ES-I3 (cell line): Measurements from ENCODE around the gene LRRC23.
"Not testable (repeated sequence)": the region's sequence is repeated elsewhere in the genome, so short reads cannot be mapped to it uniquely, and the experiment has no call there.

Source experiments
- H3K36me3 ChIP-seq: 2 replicates; pipeline ENCODE4 v1.6.1; 2013; ENCODE audit warnings: mild to moderate bottlenecking, low read length, control low read depth, moderate library complexity; ENCODE audit not compliant: insufficient read depth
- H3K4me1 ChIP-seq: 2 replicates; pipeline ENCODE4 v1.6.1; 2013; ENCODE audit warnings: mild to moderate bottlenecking, control low read depth, low read length; ENCODE audit not compliant: insufficient read depth
- H3K9ac ChIP-seq: 2 replicates; pipeline ENCODE4 v1.6.1; 2013; ENCODE audit warnings: low read depth, mild to moderate bottlenecking, low read length, moderate library complexity
- H3K9me3 ChIP-seq: 2 replicates; pipeline ENCODE4 v1.6.1; 2013; ENCODE audit warnings: mild to moderate bottlenecking, low read length, moderate library complexity; ENCODE audit not compliant: control insufficient read depth, insufficient read depth

Gene LRRC23

GRCh38 chr12:6904280-6905276 lies at the start of gene LRRC23:
LRRC23 (plus strand) TSS chr12:6904822; CDS start chr12:6905634, 812 bp downstream.
- Histone ChIP-seq H3K9me3 (no peaks in the 10 kb centered on the region), H3K9ac (peak within 1 kb of the TSS; percentile 40), H3K36me3 (no peaks in the 10 kb centered on the region; the same call in 1 of the 2 replicates), H3K4me1 (peaks cover 12% of the 10 kb centered on the region; the same call in 1 of the 2 replicates)

DNA sequence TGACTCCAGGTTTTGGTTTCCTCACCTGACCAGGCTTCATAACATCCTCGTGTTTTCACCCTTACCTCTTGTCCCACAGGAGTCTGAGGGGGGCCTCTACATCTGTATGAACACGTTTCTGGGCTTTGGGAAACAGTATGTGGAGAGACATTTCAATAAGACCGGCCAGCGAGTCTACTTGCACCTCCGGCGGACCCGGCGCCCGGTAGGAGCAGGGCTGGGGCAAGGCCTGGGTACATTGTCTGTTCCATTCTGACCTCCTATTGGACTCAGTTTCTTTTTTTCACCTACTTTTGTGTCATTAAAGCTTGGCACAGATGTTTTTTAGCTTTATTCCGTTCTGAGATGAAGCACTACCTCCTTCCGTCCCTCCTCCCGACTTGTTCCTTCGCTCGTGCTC lies 49.3 kb upstream of the LRRC23 start:
- no peak overlapping the region for H3K9ac ChIP-seq
- H3K36me3 ChIP-seq: peaks cover 10% of the 10 kb centered on the region
- no peaks in the 10 kb centered on the region for H3K9me3 ChIP-seq
- H3K4me1 ChIP-seq: peaks cover 12% of the 10 kb centered on the region

- Histone ChIP-seq H3K9ac (no peak overlapping the region), H3K4me1 (peaks cover 4% of the 10 kb centered on the region; the same call in 1 of the 2 replicates), H3K36me3 (peaks cover 12% of the 10 kb centered on the region), H3K9me3 (no peaks in the 10 kb centered on the region)
Observed at GRCh38 chr12:6858799-6859198, 45.8 kb upstream of the LRRC23 start.

DNA sequence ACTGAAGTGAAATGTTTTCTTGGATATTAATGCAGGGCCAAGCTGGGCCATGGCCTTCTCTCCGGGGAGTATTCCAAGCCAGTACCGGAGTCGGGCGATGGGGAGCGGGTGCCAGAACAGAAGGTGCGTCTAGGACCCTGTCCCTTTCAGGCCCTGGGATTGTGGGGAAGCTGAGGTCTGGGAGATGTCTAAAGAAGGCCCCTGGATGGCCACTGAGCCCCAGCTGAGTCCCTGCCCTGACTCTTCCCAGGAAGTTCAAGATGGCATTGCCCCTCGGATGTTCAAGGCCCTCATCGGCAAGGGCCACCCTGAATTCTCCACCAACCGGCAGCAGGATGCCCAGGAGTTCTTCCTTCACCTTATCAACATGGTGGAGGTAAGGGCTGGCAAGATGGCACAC lies 44.5 kb upstream of the LRRC23 start:
- Histone ChIP-seq H3K9ac (no peak overlapping the region), H3K36me3 (peaks cover 15% of the 10 kb centered on the region)

DNA sequence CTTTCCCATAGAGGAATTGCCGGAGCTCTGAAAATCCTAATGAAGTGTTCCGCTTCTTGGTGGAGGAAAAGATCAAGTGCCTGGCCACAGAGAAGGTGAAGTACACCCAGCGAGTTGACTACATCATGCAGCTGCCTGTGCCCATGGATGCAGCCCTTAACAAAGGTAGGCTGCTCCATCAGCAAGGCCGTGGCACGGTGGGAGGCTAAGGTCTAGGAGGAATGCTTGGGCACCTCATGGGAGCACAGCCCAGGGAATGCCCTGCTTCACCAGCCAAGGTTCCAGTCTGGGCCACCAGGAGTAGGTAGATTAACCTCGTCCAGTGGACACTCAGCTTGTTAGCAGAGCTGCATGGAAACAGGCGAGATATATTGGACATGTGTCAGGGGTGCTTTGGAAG lies 43.7 kb upstream of the LRRC23 start:
- H3K36me3 ChIP-seq: peaks cover 15% of the 10 kb centered on the region
- H3K9ac ChIP-seq: no peak overlapping the region
- peaks cover 5% of the 10 kb centered on the region; the same call in 1 of the 2 replicates for H3K4me1 ChIP-seq
- H3K9me3 ChIP-seq: no peaks in the 10 kb centered on the region

More for the DNA sequence above, 44.5 kb upstream of the LRRC23 start:
- H3K9me3 ChIP-seq: no peaks in the 10 kb centered on the region
- H3K4me1 ChIP-seq: no peaks in the 10 kb centered on the region

DNA sequence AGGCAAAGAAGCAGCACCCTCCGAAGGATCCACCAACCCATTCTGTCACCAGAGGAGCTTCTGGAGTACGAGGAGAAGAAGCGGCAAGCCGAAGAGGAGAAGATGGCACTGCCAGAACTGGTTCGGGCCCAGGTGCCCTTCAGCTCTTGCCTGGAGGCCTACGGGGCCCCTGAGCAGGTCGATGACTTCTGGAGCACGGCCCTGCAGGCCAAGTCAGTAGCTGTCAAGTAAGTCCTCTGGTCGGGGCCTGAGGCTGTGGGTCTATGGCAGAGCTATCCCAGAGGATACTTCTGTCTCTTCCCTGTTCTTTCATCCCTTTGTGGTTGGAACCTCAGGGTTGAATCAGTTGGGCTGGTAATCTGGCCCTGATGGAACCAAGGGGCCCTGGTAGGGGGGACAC lies 43.2 kb upstream of the LRRC23 start:
- Histone ChIP-seq H3K9ac (no peak overlapping the region), H3K36me3 (peaks cover 13% of the 10 kb centered on the region), H3K4me1 (peaks cover 6% of the 10 kb centered on the region; the same call in 1 of the 2 replicates), H3K9me3 (no peaks in the 10 kb centered on the region)

- no peaks in the 10 kb centered on the region for H3K9me3 ChIP-seq
- no peak overlapping the region for H3K9ac ChIP-seq
- peaks cover 6% of the 10 kb centered on the region; the same call in 1 of the 2 replicates for H3K4me1 ChIP-seq
- H3K36me3 ChIP-seq: peaks cover 8% of the 10 kb centered on the region
Observed at GRCh38 chr12:6863033-6863432, 41.6 kb upstream of the LRRC23 start.

DNA sequence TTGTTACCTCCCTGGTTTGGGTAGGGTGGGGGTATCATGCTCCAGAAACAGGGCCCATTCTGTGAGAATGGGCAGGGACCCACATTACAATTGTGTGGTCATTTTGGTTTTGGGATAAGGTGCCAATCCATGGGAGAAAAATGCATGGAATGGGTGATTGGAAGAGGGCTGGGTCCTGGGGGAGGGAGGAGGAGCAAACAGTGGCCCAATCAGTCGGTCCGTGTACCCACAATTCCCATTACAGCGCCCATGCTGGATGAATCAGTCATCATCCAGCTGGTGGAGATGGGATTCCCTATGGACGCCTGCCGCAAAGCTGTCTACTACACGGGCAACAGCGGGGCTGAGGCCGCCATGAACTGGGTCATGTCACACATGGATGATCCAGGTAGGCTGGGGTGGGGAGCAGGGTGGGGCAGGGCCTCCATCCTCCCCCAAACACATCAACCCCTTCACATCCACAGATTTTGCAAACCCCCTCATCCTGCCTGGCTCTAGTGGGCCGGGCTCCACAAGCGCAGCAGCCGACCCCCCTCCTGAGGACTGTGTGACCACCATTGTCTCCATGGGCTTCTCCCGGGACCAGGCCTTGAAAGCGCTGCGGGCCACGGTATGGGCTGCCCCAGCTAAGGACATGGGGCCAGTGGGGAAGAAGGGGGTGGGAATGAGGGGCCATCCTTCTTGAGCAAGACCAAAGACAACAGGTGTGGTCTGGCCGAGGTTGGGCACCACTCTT lies 40.9 kb upstream of the LRRC23 start:
- no peak overlapping the region for H3K9ac ChIP-seq
- H3K36me3 ChIP-seq: peaks cover 8% of the 10 kb centered on the region
- peaks cover 6% of the 10 kb centered on the region; the same call in 1 of the 2 replicates for H3K4me1 ChIP-seq
- H3K9me3 ChIP-seq: no peaks in the 10 kb centered on the region

GRCh38 chr12:6865307-6865706 lies 39.3 kb upstream of the LRRC23 start:
- H3K9me3 ChIP-seq, H3K9ac ChIP-seq: not testable (repeated sequence)
- Histone ChIP-seq H3K4me1 (peaks cover 11% of the 10 kb centered on the region), H3K36me3 (peaks cover 12% of the 10 kb centered on the region)

DNA sequence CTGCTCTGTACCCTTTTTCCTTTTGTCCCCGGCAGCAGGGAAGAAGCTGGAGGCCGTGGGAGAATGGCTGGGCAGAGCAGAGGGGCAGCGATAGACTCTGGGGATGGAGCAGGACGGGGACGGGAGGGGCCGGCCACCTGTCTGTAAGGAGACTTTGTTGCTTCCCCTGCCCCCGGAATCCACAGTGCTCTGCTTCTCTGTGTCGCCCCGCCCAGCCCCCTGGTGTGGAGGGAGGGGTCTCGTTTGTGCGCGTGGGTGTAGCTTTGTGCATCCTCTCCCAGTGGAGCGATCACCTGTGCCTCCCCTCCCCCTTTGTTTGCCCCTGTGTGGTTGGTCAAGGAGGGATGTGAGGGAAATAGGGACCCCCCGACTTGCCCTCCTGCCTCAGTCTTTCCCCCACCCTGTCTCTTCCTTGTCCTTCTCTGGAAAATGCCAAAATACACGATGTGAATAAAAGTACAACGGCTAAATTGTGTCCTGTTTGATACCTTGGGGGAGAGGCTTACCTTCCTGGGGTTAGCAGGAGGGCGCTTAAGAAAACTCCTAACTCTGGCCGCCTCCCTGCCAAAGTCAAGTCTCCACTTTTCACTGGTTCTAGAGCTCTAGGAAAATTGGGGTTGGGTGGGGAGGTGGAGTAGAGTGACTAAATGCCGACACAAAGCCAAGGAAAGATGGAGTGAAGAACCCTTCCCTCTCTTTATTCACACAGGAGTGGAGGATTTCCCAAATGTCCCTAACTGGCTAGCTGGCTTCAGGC lies 38.3 kb upstream of the LRRC23 start:
- peaks cover 11% of the 10 kb centered on the region for H3K4me1 ChIP-seq
- H3K9ac ChIP-seq: peak overlapping the region; percentile 61
- no peaks in the 10 kb centered on the region for H3K9me3 ChIP-seq
- H3K36me3 ChIP-seq: peaks cover 12% of the 10 kb centered on the region

DNA sequence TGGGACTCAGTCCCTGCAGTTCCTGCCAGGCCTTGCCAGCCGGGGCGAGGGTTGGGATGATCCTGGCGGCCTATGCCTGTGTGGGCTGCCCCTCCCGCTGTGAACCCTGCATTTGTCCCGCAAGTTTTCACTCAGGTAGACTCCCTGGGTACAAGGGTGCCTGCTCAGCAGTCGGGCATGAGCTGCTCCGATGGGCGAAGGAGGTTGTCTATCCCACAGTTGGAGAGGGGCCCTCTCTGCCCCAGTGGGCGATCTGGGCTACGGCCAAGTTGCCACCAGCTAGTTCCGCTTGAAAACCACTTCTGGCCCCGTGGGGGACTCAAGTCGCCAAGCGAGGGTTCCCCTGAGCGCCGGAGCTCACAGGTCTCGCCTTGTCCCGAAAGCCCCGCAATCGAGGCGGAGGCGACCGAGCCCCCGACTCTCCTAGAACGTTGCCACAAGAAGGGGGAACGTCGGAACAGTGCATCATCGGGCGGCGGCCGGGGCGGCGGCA lies 37.7 kb upstream of the LRRC23 start:
- H3K9me3 ChIP-seq: no peaks in the 10 kb centered on the region
- peaks cover 12% of the 10 kb centered on the region for H3K36me3 ChIP-seq
- peak overlapping the region; percentile 61 for H3K9ac ChIP-seq
- H3K4me1 ChIP-seq: peaks cover 11% of the 10 kb centered on the region

GRCh38 chr12:6867413-6868210 lies 37.0 kb upstream of the LRRC23 start, which contains the start of gene TPI1:
TPI1 (plus strand) TSS chr12:6867531; CDS start chr12:6867567, 36 bp downstream.
- Histone ChIP-seq H3K9me3 (no peaks in the 10 kb centered on the region), H3K9ac (peak within 1 kb of the TSS; percentile 69), H3K4me1 (peaks cover 11% of the 10 kb centered on the region), H3K36me3 (peaks cover 9% of the 10 kb centered on the region)
